Measurements from ENCODE around the gene FOXP1.

DNA sequence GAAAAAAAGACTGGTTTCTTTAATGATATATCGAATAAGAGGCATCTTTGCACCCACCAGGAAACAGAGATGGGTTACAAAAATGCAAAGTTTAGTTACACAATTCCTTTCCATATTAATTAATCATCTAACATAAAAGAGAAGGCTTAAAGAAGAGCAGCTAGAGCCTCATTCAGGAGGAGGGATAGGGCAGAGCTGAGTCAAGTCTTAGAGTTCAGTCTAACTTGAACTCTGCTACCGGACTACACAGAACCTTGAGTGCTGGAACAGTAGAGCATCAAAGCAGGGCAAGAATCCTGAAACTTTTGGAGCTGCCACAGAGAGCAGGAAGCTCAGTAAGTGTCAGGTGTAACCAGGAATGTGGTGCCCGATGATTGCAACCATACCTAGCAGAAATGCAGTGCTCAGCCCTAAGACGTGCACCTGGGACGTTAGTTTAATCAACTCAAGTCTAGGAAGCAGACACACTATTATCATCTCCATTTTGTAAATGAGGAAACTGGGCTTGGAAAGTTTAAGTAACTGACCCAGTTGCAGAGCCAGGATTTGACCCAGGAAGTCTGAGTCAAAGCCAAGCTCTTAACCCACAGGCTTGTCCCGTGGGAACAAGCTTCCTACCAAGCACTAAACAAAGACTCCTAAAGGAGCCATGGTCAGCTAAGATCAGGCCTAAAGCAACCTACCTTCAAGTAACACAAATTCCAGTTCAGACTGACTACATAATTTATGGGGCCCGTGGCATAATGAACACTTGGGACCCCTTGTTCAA is 187.4 kb downstream of the FOXP1 start:
- TF ChIP-seq CTCF (IDR thresholded peaks at IDR 0.05) = no peak
- TF ChIP-seq EP300 (IDR thresholded peaks at IDR 0.05) = no peak
- no peak for TF ChIP-seq POLR2AphosphoS5 (IDR thresholded peaks at IDR 0.05)
